Activated naive CD4-positive, alpha-beta T cell treated with anti-CD3 and anti-CD28 coated beads, Interleukin-2, amount 50 U/mL, for 72 hours (primary cell): Measurements from ENCODE around the gene ABCC12. TPM values are rescaled to one million over a fixed set of nuclear protein-coding genes. Genes with fewer than 3 reads are reported as not detected.
"Not testable (repeated sequence)": the region's sequence is repeated elsewhere in the genome, so short reads cannot be mapped to it uniquely, and the experiment has no call there.

Experiments used
- ATAC-seq, 2 donors: fragments of 150-1000 bp; cut with Tn5 transposase; 2 replicates each; pipeline ENCODE4 v1.10.0; 2021; ENCODE audit warnings: mild to moderate bottlenecking in 2 of 2, moderate library complexity in 2 of 2
- DNase-seq, 2 donors: peaks; one replicate each; pipeline ENCODE4 v3.0.0; 2021 to 2022; ENCODE audit warnings: low spot score in 2 of 2
- H3K27ac Mint-ChIP-seq, 2 donors: one replicate each; pipeline ENCODE4 v1.8.0; 2022; ENCODE audit warnings: mild to moderate bottlenecking in 2 of 2, mixed read lengths in 2 of 2
- H3K36me3 Mint-ChIP-seq, 2 donors: one replicate each; pipeline ENCODE4 v1.8.0; 2022; ENCODE audit warnings: mixed read lengths in 2 of 2
- H3K9me3 Mint-ChIP-seq, 2 donors: one replicate each; pipeline ENCODE4 v1.8.0; 2022; ENCODE audit warnings: mixed read lengths in 2 of 2
- total RNA-seq, 2 donors: library from RNA; stranded (reverse); gene quantifications; one replicate each; pipeline ENCODE4 v1.2.3, GENCODE V29; 2022

Gene ABCC12
- total RNA-seq: not detected

GRCh38 chr16:48155926-48156789 lies at the start of gene ABCC12:
Gene ABCC12 (minus strand): TSS chr16:48155993. CDS start chr16:48146424, 9,569 bp downstream.
- no peak for ATAC-seq
- H3K27ac Mint-ChIP-seq: no peak within 1 kb of the TSS
- H3K9me3 Mint-ChIP-seq: no peaks in the 10 kb centered on the region

GRCh38 chr16:48204825-48205151 lies 49.0 kb upstream of the ABCC12 start:
- H3K9me3 Mint-ChIP-seq: no peaks in the 10 kb centered on the region
- no peaks in the 10 kb centered on the region for H3K36me3 Mint-ChIP-seq

More at GRCh38 chr16:48155926-48156789, at the start of gene ABCC12:
- H3K36me3 Mint-ChIP-seq: no peaks in the 10 kb centered on the region
- no peak for DNase-seq

GRCh38 chr16:48203974-48204824 lies 48.4 kb upstream of the ABCC12 start:
- DNase-seq (no peak), ATAC-seq (no peak)
- no peaks in the 10 kb centered on the region for H3K9me3 Mint-ChIP-seq
- no peak overlapping the region for H3K27ac Mint-ChIP-seq
- no peaks in the 10 kb centered on the region for H3K36me3 Mint-ChIP-seq

More at GRCh38 chr16:48204825-48205151, 49.0 kb upstream of the ABCC12 start:
- no peak for DNase-seq
- H3K27ac Mint-ChIP-seq: no peak overlapping the region
- no peak for ATAC-seq

- no peak overlapping the region for H3K27ac Mint-ChIP-seq
- peaks cover 0 to 5% of the 10 kb centered on the region in 2 donors for H3K9me3 Mint-ChIP-seq
- DNase-seq (no peak), ATAC-seq (no peak)
- no peaks in the 10 kb centered on the region for H3K36me3 Mint-ChIP-seq
Observed at GRCh38 chr16:48201515-48202201, 45.9 kb upstream of the ABCC12 start.

- Mint-ChIP-seq H3K9me3 (peaks cover 0 to 5% of the 10 kb centered on the region in 2 donors), H3K27ac (no peak overlapping the region), H3K36me3 (no peaks in the 10 kb centered on the region)
- ATAC-seq (no peak), DNase-seq (no peak)
Observed at GRCh38 chr16:48197294-48197693, 41.5 kb upstream of the ABCC12 start.

- Mint-ChIP-seq H3K36me3 (no peaks in the 10 kb centered on the region), H3K9me3 (peaks cover 0 to 5% of the 10 kb centered on the region in 2 donors), H3K27ac (no peak overlapping the region)
- DNase-seq (no peak), ATAC-seq (no peak)
Observed at GRCh38 chr16:48194828-48195556, 39.2 kb upstream of the ABCC12 start.

- Mint-ChIP-seq H3K36me3 (no peaks in the 10 kb centered on the region), H3K27ac (no peak overlapping the region), H3K9me3 (peaks cover 0 to 5% of the 10 kb centered on the region in 2 donors)
- ATAC-seq (no peak), DNase-seq (no peak)
Observed at GRCh38 chr16:48193846-48194245, 38.1 kb upstream of the ABCC12 start.

- no peaks in the 10 kb centered on the region for H3K9me3 Mint-ChIP-seq
- no peak for DNase-seq
- ATAC-seq: peak in 1 of 2 donors; percentile 18
- H3K27ac Mint-ChIP-seq: no peak overlapping the region
- no peaks in the 10 kb centered on the region for H3K36me3 Mint-ChIP-seq
Observed at GRCh38 chr16:48188449-48189102, 32.8 kb upstream of the ABCC12 start.

GRCh38 chr16:48187779-48188178 lies 32.0 kb upstream of the ABCC12 start:
- DNase-seq: no peak
- Mint-ChIP-seq H3K9me3 (no peaks in the 10 kb centered on the region), H3K36me3 (no peaks in the 10 kb centered on the region), H3K27ac (no peak overlapping the region)
- ATAC-seq: no peak

- ATAC-seq (no peak), DNase-seq (no peak)
- no peaks in the 10 kb centered on the region for H3K36me3 Mint-ChIP-seq
Observed at GRCh38 chr16:48184681-48185080, 28.9 kb upstream of the ABCC12 start.

GRCh38 chr16:48182979-48183537 lies 27.3 kb upstream of the ABCC12 start:
- no peak for ATAC-seq

More at GRCh38 chr16:48184681-48185080, 28.9 kb upstream of the ABCC12 start:
- no peak overlapping the region for H3K27ac Mint-ChIP-seq
- H3K9me3 Mint-ChIP-seq: no peaks in the 10 kb centered on the region

GRCh38 chr16:48181746-48182520 lies 26.1 kb upstream of the ABCC12 start:
- not testable (repeated sequence) for DNase-seq, H3K27ac Mint-ChIP-seq, H3K9me3 Mint-ChIP-seq, H3K36me3 Mint-ChIP-seq, ATAC-seq

More at GRCh38 chr16:48182979-48183537, 27.3 kb upstream of the ABCC12 start:
- no peak for DNase-seq
- H3K27ac Mint-ChIP-seq: no peak overlapping the region
- H3K9me3 Mint-ChIP-seq: no peaks in the 10 kb centered on the region
- no peaks in the 10 kb centered on the region for H3K36me3 Mint-ChIP-seq

- no peaks in the 10 kb centered on the region for H3K9me3 Mint-ChIP-seq
Observed at GRCh38 chr16:48180868-48181480, 25.2 kb upstream of the ABCC12 start.

GRCh38 chr16:48176635-48177408 lies 21.0 kb upstream of the ABCC12 start:
- ATAC-seq: no peak
- Mint-ChIP-seq H3K9me3 (no peaks in the 10 kb centered on the region), H3K27ac (no peak overlapping the region), H3K36me3 (no peaks in the 10 kb centered on the region)
- DNase-seq: no peak

More at GRCh38 chr16:48180868-48181480, 25.2 kb upstream of the ABCC12 start:
- ATAC-seq (no peak), DNase-seq (no peak)
- no peak overlapping the region for H3K27ac Mint-ChIP-seq
- no peaks in the 10 kb centered on the region for H3K36me3 Mint-ChIP-seq
